Skeletal muscle tissue (tissue), 4 donors: ENCODE data around the gene PPP1R12B. TPM values are rescaled to one million over a fixed set of nuclear protein-coding genes. Genes with fewer than 3 reads are reported as not detected.
"Not testable (repeated sequence)": the region's sequence is repeated elsewhere in the genome, so short reads cannot be mapped to it uniquely, and the experiment has no call there.

ENCODE experiments used
- H3K27ac ChIP-seq: one replicate; pipeline ENCODE4 v1.7.0; 2013; ENCODE audit warnings: mild to moderate bottlenecking, low read depth, low read length, inconsistent platforms
- H3K27me3 ChIP-seq, 3 donors: one replicate each; pipeline ENCODE4 v1.7.0; 2013; ENCODE audit warnings: low read length in 3 of 3; ENCODE audit not compliant: control insufficient read depth in 3 of 3, insufficient read depth in 3 of 3
- H3K36me3 ChIP-seq, 3 donors: one replicate each; pipeline ENCODE4 v1.7.0; 2013; ENCODE audit warnings: low read length in 3 of 3; ENCODE audit not compliant: control insufficient read depth in 3 of 3, insufficient read depth in 3 of 3
- H3K4me1 ChIP-seq, 3 donors: one replicate each; pipeline ENCODE4 v1.7.0; 2013; ENCODE audit warnings: low read length in 3 of 3, mild to moderate bottlenecking in 3 of 3; ENCODE audit not compliant: control insufficient read depth in 3 of 3, insufficient read depth in 3 of 3
- H3K4me3 ChIP-seq, 3 donors: one replicate each; pipeline ENCODE4 v1.7.0; 2013; ENCODE audit warnings: low read length in 3 of 3
- H3K9ac ChIP-seq, 3 donors: one replicate each; pipeline ENCODE4 v1.7.0; 2013; ENCODE audit warnings: low read length in 3 of 3, mild to moderate bottlenecking in 3 of 3, moderate library complexity in 2 of 3, low read depth in 1 of 3
- H3K9me3 ChIP-seq, 3 donors: one replicate each; pipeline ENCODE4 v1.7.0; 2013; ENCODE audit warnings: low read length in 3 of 3; ENCODE audit not compliant: control insufficient read depth in 3 of 3
- total RNA-seq: library from RNA; depleted of rRNA; stranded (reverse); fragments of >200 nt; gene quantifications from one replicate; pipeline ENCODE4 v1.2.3, GENCODE V29; 2014
- donor health status: Osteomylitis.

Gene PPP1R12B
- total RNA-seq, 1 donor from 2014 or later, result 73.6 TPM

DNA sequence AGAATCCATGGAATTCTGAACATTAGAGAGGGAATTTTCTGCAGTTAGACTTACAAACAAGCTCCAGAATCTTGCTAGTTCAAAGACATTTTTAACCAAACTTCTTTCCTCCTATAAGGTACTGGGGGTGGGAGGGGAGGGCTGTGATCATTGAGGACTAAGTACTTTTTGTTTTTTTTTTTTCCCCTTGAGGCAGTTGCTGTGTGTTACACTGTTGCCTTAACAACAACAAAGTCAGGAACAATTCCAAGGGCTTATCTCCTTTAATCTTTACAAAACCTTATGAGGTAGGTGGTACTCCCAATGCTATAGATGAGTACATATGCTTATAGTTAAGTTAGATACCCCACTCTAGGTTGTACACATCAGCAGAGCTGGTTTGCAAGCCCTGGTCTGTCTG, 62.9 kb downstream of the PPP1R12B start:
- no peaks in the 10 kb centered on the region for H3K9me3 ChIP-seq
- peak overlapping the region in 2 of 3 donors; percentile 23 to 58 for H3K9ac ChIP-seq
- H3K36me3 ChIP-seq, result no peaks in the 10 kb centered on the region
- peaks cover 3 to 17% (median 15%) of the 10 kb centered on the region in 3 donors for H3K4me1 ChIP-seq
- peak overlapping the region; percentile 88 for H3K27ac ChIP-seq
- no peaks in the 10 kb centered on the region for H3K27me3 ChIP-seq
- peak overlapping the region in 1 of 3 donors; percentile 45 for H3K4me3 ChIP-seq

DNA sequence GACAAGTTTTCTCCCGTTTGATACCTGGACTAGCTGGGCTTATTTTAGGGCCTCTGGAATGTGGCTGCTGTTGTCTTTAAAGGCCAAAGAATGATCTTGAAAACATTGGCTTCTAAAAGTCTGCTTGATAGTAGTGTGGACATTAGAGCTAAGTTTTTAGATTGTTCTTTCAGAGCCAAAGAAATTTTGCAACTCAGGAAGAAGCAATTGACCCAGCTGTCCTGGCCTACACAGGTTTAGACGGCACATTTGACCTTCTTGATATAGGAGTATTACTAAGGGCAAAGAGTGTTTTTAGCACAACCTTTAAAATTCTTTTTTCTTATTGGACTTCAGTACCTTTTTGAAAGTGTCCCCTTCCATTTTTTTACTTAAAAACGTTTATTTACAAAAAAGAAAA, 63.9 kb downstream of the PPP1R12B start:
- H3K9ac ChIP-seq, H3K4me3 ChIP-seq, H3K27me3 ChIP-seq, H3K36me3 ChIP-seq, H3K9me3 ChIP-seq: not testable (repeated sequence)
- Histone ChIP-seq H3K27ac (peak overlapping the region; percentile 88), H3K4me1 (peaks cover 13 to 22% (median 21%) of the 10 kb centered on the region in 3 donors)

DNA sequence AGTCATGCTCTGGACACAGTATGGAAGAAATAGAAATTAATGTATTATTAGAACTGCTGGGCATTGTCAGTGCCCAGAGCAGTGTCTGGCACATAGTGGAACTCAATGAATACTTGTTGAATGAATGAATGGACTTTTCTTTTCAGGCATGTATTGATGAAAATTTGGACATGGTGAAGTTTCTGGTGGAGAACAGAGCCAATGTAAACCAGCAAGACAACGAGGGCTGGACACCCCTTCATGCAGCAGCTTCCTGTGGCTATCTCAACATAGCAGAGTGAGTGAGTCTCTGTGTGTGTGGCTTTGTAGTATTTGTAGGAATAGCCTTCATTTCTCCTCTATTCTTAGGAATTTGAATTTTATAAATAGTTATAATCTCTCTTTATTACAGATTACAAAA, 68.1 kb downstream of the PPP1R12B start:
- Histone ChIP-seq H3K27me3 (no peaks in the 10 kb centered on the region), H3K4me1 (peaks cover 11 to 20% (median 11%) of the 10 kb centered on the region in 3 donors), H3K36me3 (no peaks in the 10 kb centered on the region), H3K9me3 (no peaks in the 10 kb centered on the region), H3K9ac (no peak overlapping the region), H3K27ac (no peak overlapping the region), H3K4me3 (no peak overlapping the region)

DNA sequence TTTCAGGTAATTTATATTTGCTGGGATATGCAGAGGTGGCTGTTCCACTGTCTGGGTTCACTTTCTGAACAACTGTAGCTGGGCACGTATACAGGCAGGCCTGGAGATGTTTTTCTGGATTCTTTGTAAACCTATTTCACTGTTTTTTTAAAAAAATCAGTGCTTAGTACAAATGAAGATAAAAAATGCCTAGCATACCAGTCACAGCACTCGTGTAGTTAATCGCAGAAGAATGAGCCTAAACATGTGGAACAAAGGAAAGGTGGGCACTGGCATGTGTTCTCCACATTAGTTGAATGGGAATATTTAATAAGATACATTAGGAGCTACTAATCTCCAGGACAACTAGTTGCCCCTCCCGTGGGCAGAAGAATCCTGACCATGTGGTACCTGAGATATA, 68.6 kb downstream of the PPP1R12B start:
- H3K27ac ChIP-seq, result peak overlapping the region; percentile 22
- H3K9me3 ChIP-seq, H3K27me3 ChIP-seq, H3K4me3 ChIP-seq, H3K9ac ChIP-seq, H3K36me3 ChIP-seq: not testable (repeated sequence)
- H3K4me1 ChIP-seq, result peaks cover 9 to 20% (median 9%) of the 10 kb centered on the region in 3 donors

DNA sequence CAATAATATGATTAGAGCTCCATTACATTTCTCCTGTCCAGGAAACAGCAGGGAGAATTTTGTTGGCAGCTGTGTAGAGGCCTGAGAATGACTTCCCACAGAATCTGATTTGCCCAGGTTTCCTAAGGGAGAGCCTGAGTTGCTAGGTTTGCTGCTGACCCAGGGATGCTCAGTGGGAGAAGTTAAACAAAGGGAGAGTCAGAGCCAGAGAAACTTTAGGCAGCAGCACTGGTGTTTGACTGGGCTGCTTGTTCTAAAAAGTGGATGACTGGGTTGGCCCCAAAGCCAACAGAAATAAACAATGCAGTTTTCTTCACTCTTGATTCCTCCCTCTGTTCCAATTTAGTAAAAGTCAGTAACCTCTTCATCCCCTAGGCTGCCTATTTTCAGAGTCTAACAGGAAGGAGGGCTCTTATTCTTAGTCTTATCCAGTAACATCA, 69.3 kb downstream of the PPP1R12B start:
- H3K4me3 ChIP-seq, H3K9ac ChIP-seq, H3K9me3 ChIP-seq, H3K27ac ChIP-seq, H3K36me3 ChIP-seq, H3K27me3 ChIP-seq: not testable (repeated sequence)
- H3K4me1 ChIP-seq, result peaks cover 9 to 20% (median 10%) of the 10 kb centered on the region in 3 donors

DNA sequence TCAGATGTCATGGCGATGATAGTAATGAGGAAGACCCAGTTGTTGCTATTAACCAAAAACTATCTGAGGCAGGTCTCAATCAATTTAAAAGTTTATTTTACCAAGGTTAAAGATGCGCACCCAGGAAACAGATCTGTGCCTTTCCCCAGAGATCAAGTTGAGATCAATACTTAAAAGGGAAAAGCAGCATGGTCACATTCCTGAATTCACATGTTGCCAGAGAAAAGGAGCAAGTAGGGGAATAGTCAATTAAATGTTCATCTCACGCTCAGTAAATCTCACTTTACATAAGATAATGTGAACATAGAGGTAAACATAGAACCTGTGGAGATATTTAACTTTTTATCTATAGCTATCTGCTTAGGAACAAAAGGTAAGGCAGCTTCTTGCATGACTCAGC, 71.2 kb downstream of the PPP1R12B start:
- not testable (repeated sequence) for H3K9me3 ChIP-seq, H3K27ac ChIP-seq, H3K9ac ChIP-seq, H3K4me3 ChIP-seq, H3K27me3 ChIP-seq, H3K36me3 ChIP-seq
- H3K4me1 ChIP-seq, result peaks cover 9 to 20% (median 11%) of the 10 kb centered on the region in 3 donors

DNA sequence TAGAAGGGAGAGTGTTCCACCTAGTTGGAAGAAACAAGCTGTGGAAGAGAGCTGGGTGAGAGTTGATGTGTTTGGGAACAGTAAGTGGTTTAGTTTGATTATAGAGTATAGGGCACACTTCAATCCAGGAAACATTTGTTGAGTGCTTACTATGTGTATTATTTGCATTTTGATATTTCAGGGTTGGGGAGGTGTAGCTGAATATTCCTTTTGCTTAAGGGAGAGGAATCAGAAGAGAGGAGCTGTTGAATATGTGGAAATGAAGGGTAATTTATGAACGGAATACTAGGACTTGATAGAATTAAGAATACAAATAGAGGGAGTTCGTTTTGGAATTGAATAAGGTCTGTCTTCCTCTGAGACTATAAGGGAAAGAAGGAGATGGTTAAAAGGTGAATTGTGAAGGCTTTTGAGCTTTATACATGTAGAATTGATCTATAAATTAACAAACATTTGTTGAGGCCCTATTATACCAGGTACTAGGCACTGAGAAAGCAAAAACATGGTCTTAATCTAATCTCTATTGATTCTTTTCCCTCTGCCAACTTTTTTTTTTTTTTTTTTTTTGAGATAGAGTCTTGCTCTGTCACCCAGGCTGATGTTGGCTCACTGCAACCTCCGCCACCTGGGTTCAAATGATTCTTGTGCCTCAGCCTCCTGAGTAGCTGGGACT, 72.1 kb downstream of the PPP1R12B start:
- peaks cover 9 to 20% (median 11%) of the 10 kb centered on the region in 3 donors for H3K4me1 ChIP-seq

DNA sequence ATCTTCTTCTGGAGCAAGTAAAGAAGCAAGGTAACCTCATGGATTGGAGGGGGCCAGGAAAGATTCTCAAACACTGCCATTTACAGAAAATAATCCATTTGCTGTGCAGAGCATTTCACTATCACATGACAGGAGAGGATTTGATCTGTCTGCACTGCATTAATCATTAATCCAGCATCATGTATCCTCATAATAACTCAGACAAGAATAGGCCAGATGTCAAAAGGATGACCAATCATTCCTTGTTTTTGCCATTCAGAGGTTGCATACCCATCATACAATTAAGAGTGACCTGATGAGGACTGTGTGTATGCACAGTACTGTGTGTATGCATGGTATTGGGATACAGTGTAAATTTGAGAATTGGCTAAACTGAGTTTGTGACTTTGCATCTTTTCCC, 74.2 kb downstream of the PPP1R12B start:
- not testable (repeated sequence) for H3K4me3 ChIP-seq, H3K9ac ChIP-seq, H3K27me3 ChIP-seq, H3K27ac ChIP-seq, H3K4me1 ChIP-seq, H3K9me3 ChIP-seq
- peaks cover 4 to 11% (median 6%) of the 10 kb centered on the region in 3 donors for H3K36me3 ChIP-seq

More for the DNA sequence above, 72.1 kb downstream of the PPP1R12B start:
- not testable (repeated sequence) for H3K27me3 ChIP-seq, H3K27ac ChIP-seq, H3K9ac ChIP-seq, H3K9me3 ChIP-seq, H3K4me3 ChIP-seq, H3K36me3 ChIP-seq

DNA sequence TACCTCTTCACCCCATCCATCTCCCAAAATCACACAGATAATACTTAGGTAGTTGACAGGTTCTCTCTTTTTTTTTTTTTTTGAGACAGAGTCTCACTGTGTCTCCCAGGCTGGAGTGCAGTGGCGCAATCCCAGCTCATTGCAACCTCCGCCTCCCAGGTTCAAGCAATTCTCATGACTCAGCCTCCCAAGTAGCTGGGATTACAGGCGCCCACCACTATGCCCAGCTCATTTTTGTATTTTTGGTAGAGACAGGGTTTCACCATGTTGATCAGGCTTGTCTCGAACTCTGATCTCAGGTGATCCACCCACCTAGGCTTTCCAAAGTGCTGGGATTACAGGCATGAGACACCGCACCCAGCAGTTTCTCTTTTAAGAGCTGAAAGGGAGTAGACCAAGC, 75.8 kb downstream of the PPP1R12B start:
- not testable (repeated sequence) for H3K4me3 ChIP-seq, H3K9ac ChIP-seq, H3K4me1 ChIP-seq

DNA sequence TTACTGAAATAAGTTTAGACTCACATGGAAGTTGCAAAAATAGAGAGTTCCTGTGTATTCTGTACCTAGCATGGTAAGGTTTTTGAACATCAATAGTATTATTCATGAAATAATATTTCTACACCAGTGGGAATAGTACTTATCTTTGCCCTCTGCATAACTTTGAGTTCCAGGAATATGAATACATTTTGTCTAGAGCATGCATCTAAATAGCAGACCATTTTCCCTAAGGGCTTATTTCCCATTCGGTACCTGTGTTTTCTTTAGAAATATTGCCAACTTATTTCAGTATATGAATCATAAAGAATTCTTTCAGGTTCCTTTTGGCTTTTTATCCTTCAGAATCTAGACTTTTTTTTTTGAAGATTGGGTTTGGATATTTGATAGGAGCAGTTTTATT, 81.6 kb downstream of the PPP1R12B start:
- H3K4me3 ChIP-seq, H3K27me3 ChIP-seq, H3K9ac ChIP-seq, H3K4me1 ChIP-seq, H3K27ac ChIP-seq, H3K9me3 ChIP-seq: not testable (repeated sequence)
- H3K36me3 ChIP-seq, result peaks cover 4 to 34% (median 30%) of the 10 kb centered on the region in 3 donors

More for the DNA sequence above, 75.8 kb downstream of the PPP1R12B start:
- peaks cover 4 to 11% (median 6%) of the 10 kb centered on the region in 3 donors for H3K36me3 ChIP-seq
- H3K27ac ChIP-seq, H3K27me3 ChIP-seq, H3K9me3 ChIP-seq: not testable (repeated sequence)
